AG04450 (cell line): Measurements from ENCODE around the gene NKIRAS2. TPM values are rescaled to one million over a fixed set of nuclear protein-coding genes. Genes with fewer than 3 reads are reported as not detected.

Source experiments
- CTCF ChIA-PET: fragments of 300-600, 350-600 bp; formaldehyde crosslinking; extraction: SDS; loops from one replicate; lab custom pipeline; 2022; ENCODE audit warnings: antibody characterized with exemption, inconsistent platforms; lab: Charles Lee
- POLR2A ChIA-PET: fragments of 350-600 bp; formaldehyde crosslinking; extraction: SDS; loops from one replicate; lab custom pipeline; 2021; ENCODE audit warnings: antibody characterized with exemption, inconsistent platforms; lab: Yijun Ruan, JAX
- DNase-seq: peaks from one replicate; pipeline ENCODE4 v3.0.0-alpha.2; 2011; ENCODE audit warnings: low read depth, low spot score
- H3K27ac ChIP-seq: one replicate; pipeline ENCODE4 v1.5.1; 2012; ENCODE audit warnings: low read depth, low read length, control low read depth
- H3K27me3 ChIP-seq: one replicate; pipeline ENCODE4 v1.6.0; 2012; ENCODE audit warnings: low read length; ENCODE audit not compliant: control insufficient read depth, insufficient read depth
- H3K4me3 ChIP-seq: 2 replicates; pipeline ENCODE4 v1.5.1; 2011; ENCODE audit warnings: mild to moderate bottlenecking, low read depth, low read length, control low read depth
- H3K9me3 ChIP-seq: 2 replicates; pipeline ENCODE4 v1.5.1; 2012; ENCODE audit warnings: low read length; ENCODE audit not compliant: control insufficient read depth, insufficient read depth
- CTCF ChIP-seq: IDR thresholded peaks from 2 replicates; pipeline ENCODE4 v1.5.1; 2011; ENCODE audit warnings: low read depth, low read length, control low read depth, inconsistent platforms
- polyA plus RNA-seq: library from polyadenylated mRNA; depleted of rRNA; stranded (reverse); fragments of >200 nt; gene quantifications from 2 replicates; pipeline ENCODE4 v1.2.3, GENCODE V29; 2011

The NKIRAS2 gene
- polyA plus RNA-seq, 1 experiment = 46.5 TPM

- no peak for DNase-seq
- H3K4me3 ChIP-seq = no peak overlapping the region
- H3K9me3 ChIP-seq = 0 out of 2 replicates have a peak, but pooled peaks cover 4% of the 10 kb centered on the region
- ChIA-PET CTCF (interaction anchor here (1.0 to 2.9 kb wide), 2 partner anchors 9 to 11 kb away, joined by 3 to 12 read pairs; no protein-coding TSS in a partner anchor), POLR2A (no interaction called here)
- no peak for TF ChIP-seq CTCF
- peaks cover 68% of the 10 kb centered on the region for H3K27me3 ChIP-seq
- no peak overlapping the region for H3K27ac ChIP-seq
Observed at GRCh38 chr17:42056635-42057034, 36.7 kb downstream of the NKIRAS2 start.

- peaks cover 68% of the 10 kb centered on the region for H3K27me3 ChIP-seq
- POLR2A ChIA-PET = no interaction called here
- CTCF ChIA-PET = interaction anchor here (1.5 kb wide), 1 partner anchor 44 kb away, joined by 6 read pairs; no protein-coding TSS in a partner anchor
- H3K27ac ChIP-seq = no peak overlapping the region
- TF ChIP-seq CTCF = no peak
- no peak for DNase-seq
- peaks cover 4% of the 10 kb centered on the region; the same call in 1 of the 2 replicates for H3K9me3 ChIP-seq
- H3K4me3 ChIP-seq = no peak overlapping the region
Observed at GRCh38 chr17:42058063-42058462, 38.2 kb downstream of the NKIRAS2 start.

- no peak for TF ChIP-seq CTCF
- peaks cover 60% of the 10 kb centered on the region for H3K27me3 ChIP-seq
- H3K27ac ChIP-seq = no peak overlapping the region
- CTCF ChIA-PET = interaction anchor here (1.5 kb wide), 1 partner anchor 42 kb away, joined by 6 read pairs; no protein-coding TSS in a partner anchor
- no peak for DNase-seq
- H3K9me3 ChIP-seq = peaks cover 4% of the 10 kb centered on the region; the same call in 1 of the 2 replicates
- H3K4me3 ChIP-seq = no peak overlapping the region
- POLR2A ChIA-PET = no interaction called here
Observed at GRCh38 chr17:42059815-42060214, 39.9 kb downstream of the NKIRAS2 start.

GRCh38 chr17:42060231-42060630, 40.3 kb downstream of the NKIRAS2 start:
- CTCF ChIA-PET = no interaction called here
- POLR2A ChIA-PET = no interaction called here
- H3K27me3 ChIP-seq = peaks cover 56% of the 10 kb centered on the region

More at GRCh38 chr17:42060231-42060630, 40.3 kb downstream of the NKIRAS2 start:
- H3K9me3 ChIP-seq = peaks cover 4% of the 10 kb centered on the region; the same call in 1 of the 2 replicates
- no peak overlapping the region for H3K4me3 ChIP-seq
- DNase-seq = no peak
- no peak for TF ChIP-seq CTCF
- no peak overlapping the region for H3K27ac ChIP-seq
